Measurements from ENCODE around the gene GASK1A.

Gene GASK1A

GRCh38 chr3:42983927-42984326, 4.8 kb downstream of the GASK1A start:
- no peak for DNase-seq

- no peak for DNase-seq
Observed at GRCh38 chr3:42984701-42985100, 5.6 kb downstream of the GASK1A start.

- no peak for DNase-seq
Observed at GRCh38 chr3:42988097-42988496, 9.0 kb downstream of the GASK1A start.

GRCh38 chr3:42988566-42988965, 9.5 kb downstream of the GASK1A start:
- DNase-seq, result no peak

GRCh38 chr3:42991341-42992315, 12.5 kb downstream of the GASK1A start:
- no peak for DNase-seq

GRCh38 chr3:42994595-42994994, 15.5 kb downstream of the GASK1A start:
- no peak for DNase-seq

GRCh38 chr3:42996021-42996420, 16.9 kb downstream of the GASK1A start:
- no peak for DNase-seq

- DNase-seq, result no peak
Observed at GRCh38 chr3:42996633-42997075, 17.5 kb downstream of the GASK1A start.

- DNase-seq, result no peak
Observed at GRCh38 chr3:42999212-42999611, 20.1 kb downstream of the GASK1A start.

GRCh38 chr3:42999632-43000031, 20.5 kb downstream of the GASK1A start:
- no peak for DNase-seq

GRCh38 chr3:43000387-43000786, 21.3 kb downstream of the GASK1A start:
- no peak for DNase-seq

- no peak for DNase-seq
Observed at GRCh38 chr3:43001094-43001553, 22.0 kb downstream of the GASK1A start.

GRCh38 chr3:43001556-43002121, 22.5 kb downstream of the GASK1A start:
- no peak for DNase-seq

- no peak for DNase-seq
Observed at GRCh38 chr3:43004282-43004681, 25.2 kb downstream of the GASK1A start.

GRCh38 chr3:43005253-43005652, 26.1 kb downstream of the GASK1A start:
- DNase-seq, result no peak

GRCh38 chr3:43005981-43006380, 26.9 kb downstream of the GASK1A start:
- DNase-seq, result no peak

GRCh38 chr3:43006825-43007224, 27.7 kb downstream of the GASK1A start:
- DNase-seq, result no peak

- DNase-seq, result no peak
Observed at GRCh38 chr3:43009547-43009946, 30.4 kb downstream of the GASK1A start.

GRCh38 chr3:43010638-43011037, 31.5 kb downstream of the GASK1A start:
- DNase-seq, result no peak

- no peak for DNase-seq
Observed at GRCh38 chr3:43011638-43012037, 32.5 kb downstream of the GASK1A start.

GRCh38 chr3:43012174-43012573, 33.1 kb downstream of the GASK1A start:
- DNase-seq, result no peak

- no peak for DNase-seq
Observed at GRCh38 chr3:43013256-43013655, 34.1 kb downstream of the GASK1A start.

GRCh38 chr3:43013743-43014155, 34.6 kb downstream of the GASK1A start:
- no peak for DNase-seq

- DNase-seq, result no peak
Observed at GRCh38 chr3:43014241-43014640, 35.1 kb downstream of the GASK1A start.

Measured in NCI-H446 (cell line).